Spleen (tissue), 11 donors: ENCODE measurements around the gene CHCHD3. TPM values are rescaled to one million over a fixed set of nuclear protein-coding genes. Genes with fewer than 3 reads are reported as not detected.

Experiments
- DNase-seq: peaks from one replicate; pipeline ENCODE4 v3.0.0-alpha.2; 2020
- H3K27ac ChIP-seq, 8 donors: fragments of 200-600 bp; sonication (generic) in 7 of 8; 1 replicate in 4 of 8; 2 replicates in 4 of 8; pipeline versions ENCODE4 v1.5.0 to v1.8.0; 2016 to 2021; ENCODE audit warnings: inconsistent platforms in 4 of 8, mild to moderate bottlenecking in 4 of 8, moderate library complexity in 1 of 8
- H3K27me3 ChIP-seq, 7 donors: fragments of 200-600 bp; sonication (generic) in 6 of 7; replicated peaks in 1 of 7; 1 replicate in 4 of 7; 2 replicates in 3 of 7; pipeline versions ENCODE4 v1.5.0 to v1.8.0; 2016 to 2021; ENCODE audit warnings: inconsistent platforms in 3 of 7, mild to moderate bottlenecking in 1 of 7
- H3K36me3 ChIP-seq, 6 donors: fragments of 200-600 bp; sonication (generic) in 5 of 6; 1 replicate in 4 of 6; 2 replicates in 2 of 6; pipeline versions ENCODE4 v1.5.0 to v1.8.0; 2016 to 2021; ENCODE audit warnings: inconsistent platforms in 2 of 6
- H3K4me1 ChIP-seq, 6 donors: fragments of 200-600 bp; sonication (generic) in 5 of 6; 1 replicate in 3 of 6; 2 replicates in 3 of 6; pipeline versions ENCODE4 v1.5.0 to v1.8.0; 2016 to 2021; ENCODE audit warnings: inconsistent platforms in 3 of 6
- H3K4me3 ChIP-seq, 8 donors: fragments of 200-600 bp; sonication (generic) in 7 of 8; 1 replicate in 4 of 8; 2 replicates in 4 of 8; pipeline versions ENCODE4 v1.5.0 to v1.8.0; 2016 to 2021; ENCODE audit warnings: inconsistent platforms in 4 of 8, mild to moderate bottlenecking in 4 of 8, moderate library complexity in 2 of 8
- H3K9me3 ChIP-seq, 8 donors: fragments of 200-600 bp; sonication (generic) in 7 of 8; 1 replicate in 4 of 8; 2 replicates in 4 of 8; pipeline versions ENCODE4 v1.5.0 to v1.8.0; 2016 to 2021; ENCODE audit warnings: inconsistent platforms in 4 of 8
- POLR2A ChIP-seq, 3 donors: fragments of 450-650 bp; IDR thresholded peaks; one replicate each; pipeline ENCODE4 v1.5.1; 2017; ENCODE audit warnings: antibody characterized with exemption in 3 of 3, mild to moderate bottlenecking in 1 of 3
- POLR2AphosphoS5 ChIP-seq, 3 donors: sonication (generic); formaldehyde crosslinking; IDR thresholded peaks; one replicate each; pipeline ENCODE4 v1.5.1; 2017; ENCODE audit warnings: antibody characterized with exemption in 3 of 3
- WGBS, 5 donors: extraction: QIAGEN DNeasy Blood & Tissue Kit in 3 of 5; methylation state at CpG; one replicate each; pipeline versions ENCODE4 v1.1.5 to v1.1.7; 2013 to 2018; 5-methylcytosine and 5-hydroxymethylcytosine counted together
- intact Hi-C: fragments of 100-400 bp; cut with DNase I; formaldehyde crosslinking; loops from one replicate; pipeline ENCODE4 v1.15.0; 2023; ENCODE audit warnings: low total_unique reads
- polyA plus RNA-seq, 3 donors: library from polyadenylated mRNA; stranded (reverse); fragments of 200-250 nt; gene quantifications; one replicate each; pipeline ENCODE4 v1.2.1, GENCODE V29; 2013
- total RNA-seq, 7 donors: library from RNA; depleted of rRNA in 3 of 7; stranded (reverse); fragments of >200 nt in 3 of 7; fragmentation: NEBNext Ultra II Directional in 4 of 7; extraction: Animal tissue kit (Norgen Biotek cat#: 25700) in 4 of 7; gene quantifications; one replicate each; pipeline versions ENCODE4 v1.1.0 to v1.2.1, GENCODE V29; 2016 to 2021
- TF ChIP-seq, protein P1 (sequence below), 11 experiments: fragments of 200-600 bp in 7 of 11; fragments of 450-650 bp in 4 of 11; sonication (generic) in 4 of 11; IDR thresholded peaks in 8 of 11; conservative IDR thresholded peaks in 3 of 11; 1 replicate in 7 of 11; 2 replicates in 4 of 11; pipeline versions ENCODE4 v1.4.0 to v1.8.0; 2016 to 2021; ENCODE audit warnings: antibody characterized with exemption in 11 of 11, inconsistent platforms in 4 of 11, mild to moderate bottlenecking in 1 of 11
- donor health status: healthy with polysubstance abuse.
- donor health status: DM: no; HTN: no; CAD: no; lungs with moderate emphysema.
- donor health status: DM: no; HTN: no; CAD: no.
- donor health status: Bipolar disorder and iron deficiency.
- donor health status: healthy.
- donor health status: DM: no; HTN: no; CAD: no.
- donor health status: DM: yes; HTN: yes; CAD: no.

The CHCHD3 gene
- total and polyA plus RNA-seq, 10 donors: 18.6 to 60.3 (median 38.8) TPM

GRCh38 chr7:132882714-132883428, 199.0 kb downstream of the CHCHD3 start:
- Histone ChIP-seq H3K27me3 (no peaks in the 10 kb centered on the region), H3K27ac (no peak overlapping the region), H3K4me3 (no peak overlapping the region), H3K9me3 (no peaks in the 10 kb centered on the region), H3K36me3 (peaks cover 0 to 17% (median 3%) of the 10 kb centered on the region in 6 donors), H3K4me1 (peaks cover 0 to 11% (median 2%) of the 10 kb centered on the region in 6 donors)
- DNase-seq: no peak
- TF ChIP-seq POLR2AphosphoS5 (IDR thresholded peaks at IDR 0.05): no peak
- TF ChIP-seq, protein P1, sequence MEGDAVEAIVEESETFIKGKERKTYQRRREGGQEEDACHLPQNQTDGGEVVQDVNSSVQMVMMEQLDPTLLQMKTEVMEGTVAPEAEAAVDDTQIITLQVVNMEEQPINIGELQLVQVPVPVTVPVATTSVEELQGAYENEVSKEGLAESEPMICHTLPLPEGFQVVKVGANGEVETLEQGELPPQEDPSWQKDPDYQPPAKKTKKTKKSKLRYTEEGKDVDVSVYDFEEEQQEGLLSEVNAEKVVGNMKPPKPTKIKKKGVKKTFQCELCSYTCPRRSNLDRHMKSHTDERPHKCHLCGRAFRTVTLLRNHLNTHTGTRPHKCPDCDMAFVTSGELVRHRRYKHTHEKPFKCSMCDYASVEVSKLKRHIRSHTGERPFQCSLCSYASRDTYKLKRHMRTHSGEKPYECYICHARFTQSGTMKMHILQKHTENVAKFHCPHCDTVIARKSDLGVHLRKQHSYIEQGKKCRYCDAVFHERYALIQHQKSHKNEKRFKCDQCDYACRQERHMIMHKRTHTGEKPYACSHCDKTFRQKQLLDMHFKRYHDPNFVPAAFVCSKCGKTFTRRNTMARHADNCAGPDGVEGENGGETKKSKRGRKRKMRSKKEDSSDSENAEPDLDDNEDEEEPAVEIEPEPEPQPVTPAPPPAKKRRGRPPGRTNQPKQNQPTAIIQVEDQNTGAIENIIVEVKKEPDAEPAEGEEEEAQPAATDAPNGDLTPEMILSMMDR (IDR thresholded peaks at IDR 0.05 in 8 of 11, conservative IDR thresholded peaks at IDR 0.05 in 3 of 11): no peak
- TF ChIP-seq POLR2A (IDR thresholded peaks at IDR 0.05): no peak
- WGBS, 5 donors: 49 to 71% (median 51%) methylated on average over 2 of the region's 2 CpGs
- intact Hi-C loops: no loop called here

DNA sequence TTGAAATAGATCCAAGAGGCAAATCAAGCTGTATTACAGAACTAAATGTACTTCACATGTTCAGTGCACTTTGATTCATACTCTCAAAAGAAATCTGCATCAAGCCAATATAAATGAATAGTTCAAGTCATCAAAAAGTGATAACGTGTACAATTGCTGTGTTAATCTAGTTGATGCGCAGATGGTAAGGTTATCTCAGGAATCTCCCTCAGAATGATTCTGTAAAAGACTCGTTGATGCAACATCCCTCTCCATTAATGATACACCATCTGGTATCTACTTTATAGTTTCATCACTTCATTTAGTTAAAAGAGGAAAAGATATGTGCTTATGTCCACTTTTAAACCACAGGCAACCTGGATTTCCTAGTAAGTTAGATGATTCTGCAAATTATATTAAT, 200.6 kb downstream of the CHCHD3 start:
- Histone ChIP-seq H3K9me3 (no peaks in the 10 kb centered on the region), H3K27ac (no peak overlapping the region), H3K36me3 (peaks cover 0 to 17% (median 3%) of the 10 kb centered on the region in 6 donors), H3K4me1 (peaks cover 0 to 11% (median 2%) of the 10 kb centered on the region in 6 donors), H3K4me3 (no peak overlapping the region), H3K27me3 (no peaks in the 10 kb centered on the region)
- TF ChIP-seq, protein P1 (IDR thresholded peaks at IDR 0.05 in 8 of 11, conservative IDR thresholded peaks at IDR 0.05 in 3 of 11): no peak
- TF ChIP-seq POLR2AphosphoS5 (IDR thresholded peaks at IDR 0.05) (no peak), POLR2A (IDR thresholded peaks at IDR 0.05) (no peak)
- WGBS, 5 donors: 86 to 96% (median 93%) methylated on average over 3 of the region's 3 CpGs
- no peak for DNase-seq
- intact Hi-C loops: no loop called here

DNA sequence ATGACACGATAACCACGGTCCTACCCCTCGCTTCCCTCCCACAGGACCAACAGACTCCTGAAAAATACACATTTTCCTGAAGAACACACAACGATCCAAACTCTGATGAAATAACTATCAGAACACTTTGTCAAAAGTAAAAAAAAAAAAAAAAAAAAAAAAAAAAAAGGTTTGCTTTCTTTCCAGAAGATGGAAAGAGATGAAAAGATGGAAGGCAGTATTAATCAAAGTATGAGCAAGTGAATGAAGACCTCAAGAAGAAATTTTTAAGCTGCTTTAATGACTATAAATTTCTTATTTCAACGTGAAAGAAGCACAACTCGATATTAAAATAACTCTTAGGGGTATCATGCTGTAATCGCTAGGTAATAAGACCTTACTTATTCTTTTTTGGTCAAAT, 202.3 kb downstream of the CHCHD3 start:
- H3K36me3 ChIP-seq: peaks cover 0 to 6% (median under 1%) of the 10 kb centered on the region in 6 donors
- H3K27ac ChIP-seq: no peak overlapping the region
- H3K4me3 ChIP-seq: no peak overlapping the region
- H3K27me3 ChIP-seq: no peaks in the 10 kb centered on the region
- no peaks in the 10 kb centered on the region for H3K9me3 ChIP-seq
- peaks cover 0 to 11% (median 2%) of the 10 kb centered on the region in 6 donors for H3K4me1 ChIP-seq
- no peak for DNase-seq
- TF ChIP-seq POLR2A (IDR thresholded peaks at IDR 0.05): no peak
- TF ChIP-seq, protein P1 (IDR thresholded peaks at IDR 0.05 in 8 of 11, conservative IDR thresholded peaks at IDR 0.05 in 3 of 11): no peak
- no peak for TF ChIP-seq POLR2AphosphoS5 (IDR thresholded peaks at IDR 0.05)
- intact Hi-C loops: no loop called here
- 95 to 99% (median 96%) methylated on average over 7 of the region's 7 CpGs for WGBS, 5 donors

- no peaks in the 10 kb centered on the region for H3K27me3 ChIP-seq
- peaks cover 0 to 10% (median 2%) of the 10 kb centered on the region in 6 donors for H3K4me1 ChIP-seq
- H3K27ac ChIP-seq: no peak overlapping the region
- WGBS, 5 donors: 91 to 100% (median 95%) methylated on average over 1 of the region's 1 CpG
- no peaks in the 10 kb centered on the region for H3K9me3 ChIP-seq
- intact Hi-C loops: no loop called here
- H3K36me3 ChIP-seq: peaks cover 0 to 12% (median 0%) of the 10 kb centered on the region in 6 donors
- TF ChIP-seq POLR2AphosphoS5 (IDR thresholded peaks at IDR 0.05) (no peak), POLR2A (IDR thresholded peaks at IDR 0.05) (no peak)
- TF ChIP-seq, protein P1 (IDR thresholded peaks at IDR 0.05 in 8 of 11, conservative IDR thresholded peaks at IDR 0.05 in 3 of 11): no peak
- H3K4me3 ChIP-seq: no peak overlapping the region
- DNase-seq: no peak
Observed at GRCh38 chr7:132878204-132878919, 203.5 kb downstream of the CHCHD3 start.
